Measurements from ENCODE around the gene PLAAT5.
"Not testable (repeated sequence)": the region's sequence is repeated elsewhere in the genome, so short reads cannot be mapped to it uniquely, and the experiment has no call there.

DNA sequence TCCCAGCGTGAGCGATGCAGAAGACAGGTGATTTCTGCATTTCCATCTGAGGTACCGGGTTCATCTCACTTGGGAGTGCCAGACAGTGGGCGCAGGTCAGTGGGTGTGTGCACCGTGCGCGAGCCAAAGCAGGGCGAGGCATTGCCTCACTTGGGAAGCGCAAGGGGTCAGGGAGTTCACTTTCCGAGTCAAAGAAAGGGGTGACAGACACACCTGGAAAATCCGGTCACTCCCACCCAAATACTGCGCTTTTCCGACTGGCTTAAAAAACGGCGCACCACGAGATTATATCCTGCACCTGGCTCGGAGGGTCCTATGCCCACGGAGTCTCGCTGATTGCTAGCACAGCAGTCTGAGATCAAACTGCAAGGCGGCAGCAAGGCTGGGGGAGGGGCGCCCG is 55.6 kb downstream of the PLAAT5 start:
- TF ChIP-seq ZNF335 (CRISPR knock-in tag; IDR thresholded peaks at IDR 0.05); SP2 (CRISPR knock-in tag; IDR thresholded peaks at IDR 0.05); RNF2 (conservative IDR thresholded peaks at IDR 0.05; ENCODE audit: low read depth); RFX5 (IDR thresholded peaks at IDR 0.05; ENCODE audit: low read depth, low read length); POLR2A (IDR thresholded peaks at IDR 0.05; ENCODE audit: insufficient read depth in 1 of 2, low read depth in 2 of 2, low read length in 2 of 2); CBX1 (IDR thresholded peaks at IDR 0.05; ENCODE audit: low read depth); ZNF230 (CRISPR knock-in tag; IDR thresholded peaks at IDR 0.05); CHD4 (IDR thresholded peaks at IDR 0.05; ENCODE audit: borderline replicate concordance, low read length): not testable (repeated sequence)
- TF ChIP-seq, protein P1, sequence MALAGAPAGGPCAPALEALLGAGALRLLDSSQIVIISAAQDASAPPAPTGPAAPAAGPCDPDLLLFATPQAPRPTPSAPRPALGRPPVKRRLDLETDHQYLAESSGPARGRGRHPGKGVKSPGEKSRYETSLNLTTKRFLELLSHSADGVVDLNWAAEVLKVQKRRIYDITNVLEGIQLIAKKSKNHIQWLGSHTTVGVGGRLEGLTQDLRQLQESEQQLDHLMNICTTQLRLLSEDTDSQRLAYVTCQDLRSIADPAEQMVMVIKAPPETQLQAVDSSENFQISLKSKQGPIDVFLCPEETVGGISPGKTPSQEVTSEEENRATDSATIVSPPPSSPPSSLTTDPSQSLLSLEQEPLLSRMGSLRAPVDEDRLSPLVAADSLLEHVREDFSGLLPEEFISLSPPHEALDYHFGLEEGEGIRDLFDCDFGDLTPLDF (CRISPR knock-in tag; IDR thresholded peaks at IDR 0.05), result not testable (repeated sequence)
- TF ChIP-seq, protein P2, sequence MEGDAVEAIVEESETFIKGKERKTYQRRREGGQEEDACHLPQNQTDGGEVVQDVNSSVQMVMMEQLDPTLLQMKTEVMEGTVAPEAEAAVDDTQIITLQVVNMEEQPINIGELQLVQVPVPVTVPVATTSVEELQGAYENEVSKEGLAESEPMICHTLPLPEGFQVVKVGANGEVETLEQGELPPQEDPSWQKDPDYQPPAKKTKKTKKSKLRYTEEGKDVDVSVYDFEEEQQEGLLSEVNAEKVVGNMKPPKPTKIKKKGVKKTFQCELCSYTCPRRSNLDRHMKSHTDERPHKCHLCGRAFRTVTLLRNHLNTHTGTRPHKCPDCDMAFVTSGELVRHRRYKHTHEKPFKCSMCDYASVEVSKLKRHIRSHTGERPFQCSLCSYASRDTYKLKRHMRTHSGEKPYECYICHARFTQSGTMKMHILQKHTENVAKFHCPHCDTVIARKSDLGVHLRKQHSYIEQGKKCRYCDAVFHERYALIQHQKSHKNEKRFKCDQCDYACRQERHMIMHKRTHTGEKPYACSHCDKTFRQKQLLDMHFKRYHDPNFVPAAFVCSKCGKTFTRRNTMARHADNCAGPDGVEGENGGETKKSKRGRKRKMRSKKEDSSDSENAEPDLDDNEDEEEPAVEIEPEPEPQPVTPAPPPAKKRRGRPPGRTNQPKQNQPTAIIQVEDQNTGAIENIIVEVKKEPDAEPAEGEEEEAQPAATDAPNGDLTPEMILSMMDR (CRISPR knock-in tag; IDR thresholded peaks at IDR 0.05), result not testable (repeated sequence)
- TF ChIP-seq, protein P3, sequence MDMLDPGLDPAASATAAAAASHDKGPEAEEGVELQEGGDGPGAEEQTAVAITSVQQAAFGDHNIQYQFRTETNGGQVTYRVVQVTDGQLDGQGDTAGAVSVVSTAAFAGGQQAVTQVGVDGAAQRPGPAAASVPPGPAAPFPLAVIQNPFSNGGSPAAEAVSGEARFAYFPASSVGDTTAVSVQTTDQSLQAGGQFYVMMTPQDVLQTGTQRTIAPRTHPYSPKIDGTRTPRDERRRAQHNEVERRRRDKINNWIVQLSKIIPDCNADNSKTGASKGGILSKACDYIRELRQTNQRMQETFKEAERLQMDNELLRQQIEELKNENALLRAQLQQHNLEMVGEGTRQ (IDR thresholded peaks at IDR 0.05; ENCODE audit: low read depth, low read length), result not testable (repeated sequence)
- TF ChIP-seq, protein P3 (CRISPR knock-in tag; IDR thresholded peaks at IDR 0.05; ENCODE audit: borderline replicate concordance), result not testable (repeated sequence)
- TF ChIP-seq, protein P4, sequence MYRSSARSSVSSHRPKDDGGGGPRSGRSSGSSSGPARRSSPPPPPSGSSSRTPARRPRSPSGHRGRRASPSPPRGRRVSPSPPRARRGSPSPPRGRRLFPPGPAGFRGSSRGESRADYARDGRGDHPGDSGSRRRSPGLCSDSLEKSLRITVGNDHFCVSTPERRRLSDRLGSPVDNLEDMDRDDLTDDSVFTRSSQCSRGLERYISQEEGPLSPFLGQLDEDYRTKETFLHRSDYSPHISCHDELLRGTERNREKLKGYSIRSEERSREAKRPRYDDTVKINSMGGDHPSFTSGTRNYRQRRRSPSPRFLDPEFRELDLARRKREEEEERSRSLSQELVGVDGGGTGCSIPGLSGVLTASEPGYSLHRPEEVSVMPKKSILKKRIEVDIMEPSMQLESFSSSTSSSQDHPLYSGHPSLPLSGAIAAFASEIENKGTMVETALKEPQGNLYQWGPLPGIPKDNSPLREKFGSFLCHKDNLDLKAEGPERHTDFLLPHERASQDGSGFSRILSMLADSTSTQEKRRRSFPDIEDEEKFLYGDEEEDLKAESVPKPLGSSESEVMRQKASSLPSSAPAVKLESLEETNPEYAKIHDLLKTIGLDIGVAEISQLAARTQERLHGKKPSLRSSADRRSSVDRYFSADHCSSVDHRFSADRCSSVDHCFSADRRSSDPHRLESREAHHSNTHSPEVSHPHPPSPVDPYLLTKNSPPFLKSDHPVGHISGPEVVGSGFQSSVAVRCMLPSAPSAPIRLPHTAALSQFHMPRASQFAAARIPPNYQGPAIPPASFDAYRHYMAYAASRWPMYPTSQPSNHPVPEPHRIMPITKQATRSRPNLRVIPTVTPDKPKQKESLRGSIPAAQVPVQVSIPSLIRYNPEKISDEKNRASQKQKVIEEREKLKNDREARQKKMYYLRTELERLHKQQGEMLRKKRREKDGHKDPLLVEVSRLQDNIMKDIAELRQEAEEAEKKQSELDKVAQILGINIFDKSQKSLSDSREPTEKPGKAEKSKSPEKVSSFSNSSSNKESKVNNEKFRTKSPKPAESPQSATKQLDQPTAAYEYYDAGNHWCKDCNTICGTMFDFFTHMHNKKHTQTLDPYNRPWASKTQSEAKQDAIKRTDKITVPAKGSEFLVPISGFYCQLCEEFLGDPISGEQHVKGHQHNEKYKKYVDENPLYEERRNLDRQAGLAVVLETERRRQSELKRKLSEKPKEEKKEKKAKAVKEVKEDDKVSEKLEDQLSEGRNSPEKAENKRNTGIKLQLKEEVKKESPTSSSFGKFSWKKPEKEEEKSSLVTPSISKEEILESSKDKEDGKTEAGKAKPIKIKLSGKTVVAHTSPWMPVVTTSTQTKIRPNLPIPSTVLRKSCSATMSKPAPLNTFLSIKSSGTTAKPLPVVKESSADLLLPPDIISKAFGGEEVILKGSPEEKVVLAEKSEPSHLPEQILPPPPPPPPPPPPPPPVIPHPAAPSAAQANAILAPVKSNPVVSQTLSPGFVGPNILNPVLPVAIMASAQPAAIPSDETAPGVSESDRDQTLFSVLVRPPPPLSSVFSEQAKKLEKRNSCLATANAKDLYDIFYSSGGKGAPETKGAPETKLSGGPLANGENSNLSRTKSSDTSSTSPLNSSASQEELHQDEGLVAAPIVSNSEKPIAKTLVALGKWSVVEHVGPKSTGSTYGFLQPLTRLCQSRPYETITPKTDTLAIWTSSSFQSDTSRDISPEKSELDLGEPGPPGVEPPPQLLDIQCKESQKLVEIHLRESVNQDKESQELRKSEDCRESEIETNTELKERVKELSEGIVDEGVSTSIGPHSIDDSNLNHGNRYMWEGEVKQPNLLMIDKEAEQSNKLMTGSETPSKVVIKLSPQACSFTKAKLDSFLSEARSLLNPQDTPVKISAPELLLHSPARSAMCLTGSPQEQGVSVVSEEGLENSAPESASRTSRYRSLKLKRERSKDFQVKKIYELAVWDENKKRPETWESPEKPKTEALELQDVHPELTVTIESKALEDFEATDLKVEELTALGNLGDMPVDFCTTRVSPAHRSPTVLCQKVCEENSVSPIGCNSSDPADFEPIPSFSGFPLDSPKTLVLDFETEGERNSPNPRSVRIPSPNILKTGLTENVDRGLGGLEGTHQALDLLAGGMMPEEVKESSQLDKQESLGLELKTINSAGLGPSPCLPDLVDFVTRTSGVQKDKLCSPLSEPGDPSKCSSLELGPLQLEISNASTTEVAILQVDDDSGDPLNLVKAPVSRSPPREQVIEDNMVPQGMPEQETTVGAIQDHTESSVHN (CRISPR knock-in tag; IDR thresholded peaks at IDR 0.05), result not testable (repeated sequence)

Data from HepG2 (cell line).